Measurements from ENCODE around the gene RPRD1B. TPM values are rescaled to one million over a fixed set of nuclear protein-coding genes. Genes with fewer than 3 reads are reported as not detected.
"Not testable (repeated sequence)": the region's sequence is repeated elsewhere in the genome, so short reads cannot be mapped to it uniquely, and the experiment has no call there.

The RPRD1B gene
- total RNA-seq, 2 experiments from 2014 or later, result 54.8 to 55.7 TPM

DNA sequence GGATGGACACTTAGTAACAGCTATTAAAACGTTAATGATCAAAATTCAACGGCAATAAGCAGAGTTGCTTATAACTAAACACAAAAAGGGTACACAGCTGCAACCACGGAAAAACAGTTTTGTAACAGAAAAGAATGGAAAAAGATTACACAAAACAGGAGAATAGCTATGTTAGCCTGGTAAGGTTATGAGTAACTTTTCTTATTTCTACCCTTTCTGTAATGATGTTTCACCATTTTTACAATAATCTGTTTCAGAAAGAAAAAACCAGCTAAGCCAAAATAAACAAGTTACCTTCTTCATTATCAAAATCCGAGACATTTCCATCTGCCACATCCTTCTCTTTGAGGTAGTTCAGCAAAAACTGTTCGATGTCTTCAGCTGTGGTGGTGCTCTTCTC, 27.6 kb upstream of the RPRD1B start:
- Histone ChIP-seq H3K36me3 (ENCODE audit: insufficient read depth, low read length) (peaks cover 50% of the 10 kb centered on the region), H3K4me3 (ENCODE audit: low read length) (no peak overlapping the region), H3K4me1 (ENCODE audit: insufficient read depth, low read length) (peaks cover 7% of the 10 kb centered on the region), H3K27me3 (ENCODE audit: control insufficient read depth in 1 of 2, insufficient read depth in 2 of 2, low read length in 2 of 2) (no peaks in the 10 kb centered on the region), H3K9me3 (ENCODE audit: control insufficient read depth in 1 of 2, insufficient read depth in 1 of 2, low read length in 2 of 2) (no peaks in the 10 kb centered on the region), H3K27ac (ENCODE audit: low read depth in 1 of 2, low read length in 2 of 2) (no peak overlapping the region)
- H3K9me3 Mint-ChIP-seq, result no peaks in the 10 kb centered on the region
- H3K4me3 Mint-ChIP-seq, result no peak overlapping the region
- ChIA-PET CTCF (interaction anchor here (1.3 kb wide), 1 partner anchor 13 kb away, joined by 3 read pairs; no protein-coding TSS in a partner anchor), POLR2A (no interaction called here)
- intact Hi-C loops (cut with DNase I, micrococcal nuclease), result no loop called here
- no peak overlapping the region for H3K27ac Mint-ChIP-seq
- ATAC-seq (ENCODE audit: poor library complexity) (no peak), DNase-seq (no peak)
- H3K27me3 Mint-ChIP-seq, result no peaks in the 10 kb centered on the region
- H3K4me1 Mint-ChIP-seq (ENCODE audit: low read depth), result peaks cover 22% of the 10 kb centered on the region
- H3K36me3 Mint-ChIP-seq (ENCODE audit: low read depth), result peaks cover 83% of the 10 kb centered on the region
- TF ChIP-seq, protein P1, sequence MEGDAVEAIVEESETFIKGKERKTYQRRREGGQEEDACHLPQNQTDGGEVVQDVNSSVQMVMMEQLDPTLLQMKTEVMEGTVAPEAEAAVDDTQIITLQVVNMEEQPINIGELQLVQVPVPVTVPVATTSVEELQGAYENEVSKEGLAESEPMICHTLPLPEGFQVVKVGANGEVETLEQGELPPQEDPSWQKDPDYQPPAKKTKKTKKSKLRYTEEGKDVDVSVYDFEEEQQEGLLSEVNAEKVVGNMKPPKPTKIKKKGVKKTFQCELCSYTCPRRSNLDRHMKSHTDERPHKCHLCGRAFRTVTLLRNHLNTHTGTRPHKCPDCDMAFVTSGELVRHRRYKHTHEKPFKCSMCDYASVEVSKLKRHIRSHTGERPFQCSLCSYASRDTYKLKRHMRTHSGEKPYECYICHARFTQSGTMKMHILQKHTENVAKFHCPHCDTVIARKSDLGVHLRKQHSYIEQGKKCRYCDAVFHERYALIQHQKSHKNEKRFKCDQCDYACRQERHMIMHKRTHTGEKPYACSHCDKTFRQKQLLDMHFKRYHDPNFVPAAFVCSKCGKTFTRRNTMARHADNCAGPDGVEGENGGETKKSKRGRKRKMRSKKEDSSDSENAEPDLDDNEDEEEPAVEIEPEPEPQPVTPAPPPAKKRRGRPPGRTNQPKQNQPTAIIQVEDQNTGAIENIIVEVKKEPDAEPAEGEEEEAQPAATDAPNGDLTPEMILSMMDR (IDR thresholded peaks at IDR 0.05), result no peak

DNA sequence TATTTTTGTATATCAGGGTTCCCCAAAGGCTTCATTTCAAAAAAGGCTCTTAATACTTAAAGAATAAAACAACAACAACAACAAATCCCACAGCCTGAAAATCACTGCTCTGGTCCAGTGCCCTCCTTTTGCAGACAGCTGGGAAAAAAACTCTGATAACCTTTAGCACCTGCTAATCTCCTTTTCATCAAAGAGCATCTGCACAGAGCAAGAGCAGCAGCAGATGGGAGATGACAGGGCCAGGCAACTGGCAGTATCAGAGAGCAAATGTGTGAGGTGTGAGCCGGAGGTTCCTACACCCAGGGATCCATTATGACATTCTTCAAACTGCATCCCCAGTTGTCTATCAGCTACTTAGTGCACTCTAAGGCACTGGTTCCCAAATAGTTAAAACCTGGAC, 26.0 kb upstream of the RPRD1B start:
- no peak overlapping the region for H3K27ac ChIP-seq (ENCODE audit: low read depth in 1 of 2, low read length in 2 of 2)
- H3K9me3 ChIP-seq (ENCODE audit: control insufficient read depth in 1 of 2, insufficient read depth in 1 of 2, low read length in 2 of 2), result no peaks in the 10 kb centered on the region
- Mint-ChIP-seq H3K27ac (no peak overlapping the region), H3K36me3 (ENCODE audit: low read depth) (peaks cover 80% of the 10 kb centered on the region), H3K4me1 (ENCODE audit: low read depth) (peaks cover 14% of the 10 kb centered on the region), H3K27me3 (no peaks in the 10 kb centered on the region), H3K4me3 (no peak overlapping the region), H3K9me3 (no peaks in the 10 kb centered on the region)
- TF ChIP-seq, protein P1 (IDR thresholded peaks at IDR 0.05), result no peak
- peaks cover 1% of the 10 kb centered on the region for H3K4me1 ChIP-seq (ENCODE audit: insufficient read depth, low read length)
- DNase-seq (no peak), ATAC-seq (ENCODE audit: poor library complexity) (no peak)
- no peak overlapping the region for H3K4me3 ChIP-seq (ENCODE audit: low read length)
- H3K27me3 ChIP-seq (ENCODE audit: control insufficient read depth in 1 of 2, insufficient read depth in 2 of 2, low read length in 2 of 2), result no peaks in the 10 kb centered on the region
- peaks cover 48% of the 10 kb centered on the region for H3K36me3 ChIP-seq (ENCODE audit: insufficient read depth, low read length)
- intact Hi-C loops (cut with DNase I, micrococcal nuclease), result no loop called here
- ChIA-PET CTCF (interaction anchor here (1.2 kb wide), 1 partner anchor 9 kb away, joined by 4 read pairs; no protein-coding TSS in a partner anchor), POLR2A (interaction anchor here (1.1 kb wide), 1 partner anchor 20 kb away, joined by 3 read pairs; no protein-coding TSS in a partner anchor)

DNA sequence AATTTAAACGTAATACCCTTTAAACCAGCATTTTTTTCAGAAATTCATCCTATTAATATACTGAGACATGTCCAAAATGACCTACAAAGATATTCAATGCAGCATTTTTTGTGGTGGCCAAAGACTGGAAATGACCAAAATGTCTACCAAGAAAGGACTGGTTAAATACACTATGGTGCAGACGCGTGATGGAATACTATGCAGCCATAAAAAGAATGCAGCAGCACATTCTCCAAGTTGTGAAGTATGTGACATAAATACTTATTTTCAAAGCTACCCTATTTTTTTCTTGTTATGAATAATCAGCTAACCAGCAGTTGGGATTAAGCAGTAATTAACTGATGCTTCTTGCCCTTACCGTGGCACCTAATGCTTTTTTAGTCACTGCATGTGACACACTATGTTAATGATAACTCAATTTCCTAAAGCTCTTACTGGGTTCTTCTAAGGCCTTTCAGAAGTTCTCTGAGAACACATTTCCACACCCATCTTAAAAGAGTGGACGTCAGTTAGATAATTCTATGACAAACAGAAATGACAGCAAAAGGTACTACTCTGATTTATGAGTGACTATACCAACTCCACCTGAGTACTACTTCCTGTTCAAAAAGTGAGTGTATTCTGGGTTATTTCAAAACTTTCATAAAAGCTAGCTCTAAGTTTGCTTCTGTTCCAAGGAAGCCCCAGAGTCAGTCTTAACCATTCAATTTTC, 25.2 kb upstream of the RPRD1B start:
- ATAC-seq (ENCODE audit: poor library complexity) (no peak), DNase-seq (no peak)
- TF ChIP-seq, protein P1 (IDR thresholded peaks at IDR 0.05), result no peak
- Mint-ChIP-seq H3K9me3 (no peaks in the 10 kb centered on the region), H3K4me1 (ENCODE audit: low read depth) (peaks cover 14% of the 10 kb centered on the region), H3K27ac (no peak overlapping the region), H3K4me3 (no peak overlapping the region), H3K36me3 (ENCODE audit: low read depth) (peaks cover 80% of the 10 kb centered on the region), H3K27me3 (no peaks in the 10 kb centered on the region)
- no peak overlapping the region for H3K27ac ChIP-seq (ENCODE audit: low read depth in 1 of 2, low read length in 2 of 2)
- no peaks in the 10 kb centered on the region for H3K9me3 ChIP-seq (ENCODE audit: control insufficient read depth in 1 of 2, insufficient read depth in 1 of 2, low read length in 2 of 2)
- POLR2A ChIA-PET, result no interaction called here
- H3K4me3 ChIP-seq (ENCODE audit: low read length), result no peak overlapping the region
- intact Hi-C loops (cut with DNase I, micrococcal nuclease), result no loop called here
- H3K36me3 ChIP-seq (ENCODE audit: insufficient read depth, low read length), result peaks cover 48% of the 10 kb centered on the region
- H3K27me3 ChIP-seq (ENCODE audit: control insufficient read depth in 1 of 2, insufficient read depth in 2 of 2, low read length in 2 of 2), result no peaks in the 10 kb centered on the region
- CTCF ChIA-PET, result no interaction called here
- H3K4me1 ChIP-seq (ENCODE audit: insufficient read depth, low read length), result no peaks in the 10 kb centered on the region

DNA sequence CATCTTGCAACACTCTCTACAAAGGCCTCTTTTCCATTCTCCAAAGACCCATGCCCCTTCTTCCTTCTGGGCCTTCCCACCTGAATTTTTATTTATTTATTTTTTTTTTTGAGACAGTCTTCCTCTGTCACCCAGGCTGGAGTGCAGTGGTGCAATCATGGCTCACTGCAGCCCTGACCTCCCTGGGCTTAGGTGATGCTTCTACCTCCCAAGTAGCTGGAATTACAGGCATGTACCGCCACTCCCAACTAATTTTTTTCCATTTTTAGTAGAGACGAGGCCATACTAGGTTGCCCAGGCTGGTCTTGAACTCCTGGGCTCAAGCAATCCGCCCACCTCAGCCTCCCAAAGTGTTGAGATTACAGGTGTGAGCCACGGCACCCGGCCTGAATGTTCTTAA, 24.1 kb upstream of the RPRD1B start:
- H3K27ac ChIP-seq (ENCODE audit: low read depth in 1 of 2, low read length in 2 of 2); intact Hi-C loops (cut with DNase I, micrococcal nuclease); H3K4me1 ChIP-seq (ENCODE audit: insufficient read depth, low read length); ATAC-seq (ENCODE audit: poor library complexity); H3K4me3 Mint-ChIP-seq; CTCF ChIA-PET; H3K27me3 Mint-ChIP-seq; H3K9me3 ChIP-seq (ENCODE audit: control insufficient read depth in 1 of 2, insufficient read depth in 1 of 2, low read length in 2 of 2); DNase-seq; H3K9me3 Mint-ChIP-seq; POLR2A ChIA-PET; H3K4me3 ChIP-seq (ENCODE audit: low read length); H3K4me1 Mint-ChIP-seq (ENCODE audit: low read depth); H3K27me3 ChIP-seq (ENCODE audit: control insufficient read depth in 1 of 2, insufficient read depth in 2 of 2, low read length in 2 of 2); H3K27ac Mint-ChIP-seq: not testable (repeated sequence)
- H3K36me3 ChIP-seq (ENCODE audit: insufficient read depth, low read length), result peaks cover 53% of the 10 kb centered on the region
- H3K36me3 Mint-ChIP-seq (ENCODE audit: low read depth), result peaks cover 80% of the 10 kb centered on the region

Measured in CD4-positive, alpha-beta T cell (primary cell).